Choroid plexus epithelial cell (primary cell): Measurements from ENCODE around the gene C1QTNF8.

Source experiments
- DNase-seq: peaks from one replicate; pipeline ENCODE4 v3.0.0-alpha.2; 2010; ENCODE audit warnings: low read depth
- H3K4me3 ChIP-seq: 2 replicates; pipeline ENCODE4 v1.5.1; 2011; ENCODE audit warnings: low read depth, mild to moderate bottlenecking, control low read depth, low read length, moderate library complexity
- CTCF ChIP-seq: conservative IDR thresholded peaks from 2 replicates; pipeline ENCODE4 v1.5.1; 2011; ENCODE audit warnings: low read depth, mild to moderate bottlenecking, control low read depth, inconsistent platforms, low read length, moderate library complexity

Gene C1QTNF8

GRCh38 chr16:1117926-1118325 lies 21.9 kb upstream of the C1QTNF8 start:
- no peak for DNase-seq
- TF ChIP-seq CTCF: no peak
- H3K4me3 ChIP-seq: no peak overlapping the region

GRCh38 chr16:1117176-1117900 lies 21.3 kb upstream of the C1QTNF8 start:
- H3K4me3 ChIP-seq: no peak overlapping the region
- no peak for TF ChIP-seq CTCF
- DNase-seq: no peak

- DNase-seq: no peak
- TF ChIP-seq CTCF: no peak
- no peak overlapping the region for H3K4me3 ChIP-seq
These were observed 20.6 kb upstream of the C1QTNF8 start for GRCh38 chr16:1116693-1117077.

GRCh38 chr16:1113889-1114526 lies 18.0 kb upstream of the C1QTNF8 start:
- no peak for TF ChIP-seq CTCF
- no peak for DNase-seq
- no peak overlapping the region for H3K4me3 ChIP-seq

GRCh38 chr16:1113489-1113888 lies 17.4 kb upstream of the C1QTNF8 start:
- no peak for DNase-seq
- TF ChIP-seq CTCF: no peak
- no peak overlapping the region for H3K4me3 ChIP-seq

- no peak overlapping the region for H3K4me3 ChIP-seq
- DNase-seq: no peak
- TF ChIP-seq CTCF: no peak
These were observed 16.6 kb upstream of the C1QTNF8 start for GRCh38 chr16:1112506-1113184.

GRCh38 chr16:1109648-1110047 lies 13.6 kb upstream of the C1QTNF8 start:
- no peak overlapping the region for H3K4me3 ChIP-seq
- no peak for DNase-seq
- no peak for TF ChIP-seq CTCF
